HuH-7 (cell line): ENCODE results near the gene ARPP21.
"Not testable (repeated sequence)": the region's sequence is repeated elsewhere in the genome, so short reads cannot be mapped to it uniquely, and the experiment has no call there.

ENCODE experiments used
- DNase-seq: peaks from one replicate; pipeline ENCODE4 v3.0.0; 2011; ENCODE audit warnings: low spot score

ARPP21 gene

GRCh38 chr3:35639254-35640186, at the start of gene ARPP21:
Gene ARPP21, plus strand, starts transcription at chr3:35639525. Its CDS starts 42,227 bp downstream, at chr3:35681752.
- peak; percentile 12 for DNase-seq

GRCh38 chr3:35592589-35593295, 46.6 kb upstream of the ARPP21 start:
- DNase-seq, result no peak

- DNase-seq, result no peak
Measured at GRCh38 chr3:35594739-35595138, 44.6 kb upstream of the ARPP21 start.

GRCh38 chr3:35596335-35596995, 42.9 kb upstream of the ARPP21 start:
- no peak for DNase-seq

- no peak for DNase-seq
Measured at GRCh38 chr3:35597490-35597889, 41.8 kb upstream of the ARPP21 start.

- no peak for DNase-seq
Measured at GRCh38 chr3:35598804-35599203, 40.5 kb upstream of the ARPP21 start.

- DNase-seq, result no peak
Measured at GRCh38 chr3:35601959-35602358, 37.4 kb upstream of the ARPP21 start.

GRCh38 chr3:35602395-35602936, 36.9 kb upstream of the ARPP21 start:
- no peak for DNase-seq

- DNase-seq, result no peak
Measured at GRCh38 chr3:35616346-35616745, 23.0 kb upstream of the ARPP21 start.

GRCh38 chr3:35617370-35617769, 22.0 kb upstream of the ARPP21 start:
- DNase-seq, result no peak

GRCh38 chr3:35620238-35620637, 19.1 kb upstream of the ARPP21 start:
- DNase-seq, result not testable (repeated sequence)

GRCh38 chr3:35624698-35625097, 14.6 kb upstream of the ARPP21 start:
- DNase-seq, result no peak

- no peak for DNase-seq
Measured at GRCh38 chr3:35633332-35634124, 5.8 kb upstream of the ARPP21 start.

- no peak for DNase-seq
Measured at GRCh38 chr3:35635407-35635806, 3.9 kb upstream of the ARPP21 start.

GRCh38 chr3:35635926-35636683, 3.2 kb upstream of the ARPP21 start:
- no peak for DNase-seq

GRCh38 chr3:35638251-35638979, 910 bp upstream of the ARPP21 start:
- DNase-seq, result no peak

- no peak for DNase-seq
Measured at GRCh38 chr3:35638980-35639253, 408 bp upstream of the ARPP21 start.

GRCh38 chr3:35640190-35641165, 1.2 kb downstream of the ARPP21 start:
- DNase-seq, result no peak

GRCh38 chr3:35641331-35641730, 2.0 kb downstream of the ARPP21 start:
- DNase-seq, result no peak
